Fibroblast of the aortic adventitia (primary cell): Measurements from ENCODE around the gene TM4SF4. TPM values are rescaled to one million over a fixed set of nuclear protein-coding genes. Genes with fewer than 3 reads are reported as not detected.

ENCODE experiments used
- DNase-seq: peaks from one replicate; pipeline ENCODE4 v3.0.0-alpha.2; 2010; ENCODE audit warnings: low read depth
- H3K4me3 ChIP-seq: 2 replicates; pipeline ENCODE4 v1.5.1; 2011; ENCODE audit warnings: low read depth, mild to moderate bottlenecking, control low read depth, low read length, moderate library complexity
- CTCF ChIP-seq: IDR thresholded peaks from 2 replicates; pipeline ENCODE4 v1.5.1; 2011; ENCODE audit warnings: mild to moderate bottlenecking, low read length, control low read depth, inconsistent platforms; ENCODE audit not compliant: insufficient read depth
- total RNA-seq: library from RNA; depleted of rRNA; stranded (reverse); fragments of >200 nt; gene quantifications from 2 replicates; pipeline ENCODE4 v1.2.3, GENCODE V29; 2012; ENCODE audit warnings: low replicate concordance

The TM4SF4 gene
- total RNA-seq, 1 donor = 0.45 TPM

GRCh38 chr3:149489060-149489690 lies 14.7 kb downstream of the TM4SF4 start:
- H3K4me3 ChIP-seq = no peak overlapping the region
- no peak for DNase-seq
- peak; percentile 69 for TF ChIP-seq CTCF

GRCh38 chr3:149490260-149490971 lies 15.9 kb downstream of the TM4SF4 start:
- no peak for TF ChIP-seq CTCF
- no peak for DNase-seq
- H3K4me3 ChIP-seq = no peak overlapping the region

- H3K4me3 ChIP-seq = no peak overlapping the region
- no peak for DNase-seq
- no peak for TF ChIP-seq CTCF
Observed at GRCh38 chr3:149493315-149494021, 19.0 kb downstream of the TM4SF4 start.

- DNase-seq = peak; percentile 88
- no peak overlapping the region for H3K4me3 ChIP-seq
- TF ChIP-seq CTCF = peak; percentile 92
Observed at GRCh38 chr3:149494022-149494758, 19.7 kb downstream of the TM4SF4 start.

- TF ChIP-seq CTCF = no peak
- H3K4me3 ChIP-seq = no peak overlapping the region
- DNase-seq = no peak
Observed at GRCh38 chr3:149494759-149495580, 20.5 kb downstream of the TM4SF4 start.
